ENCODE measurements around the gene MNT. TPM values are rescaled to one million over a fixed set of nuclear protein-coding genes. Genes with fewer than 3 reads are reported as not detected.

MNT gene
- total and polyA plus RNA-seq, 9 of the 15 experiments (the other 6 are each of a cell fraction or from before 2014, with no cell fraction given), result 0.18 to 23.8 (median 5.3) TPM

GRCh38 chr17:2433696-2434095 lies 32.8 kb upstream of the MNT start:
- FAIRE-seq (no peak), ATAC-seq (no peak), DNase-seq (ENCODE audit: extremely low read depth in 1 of 4, low spot score in 3 of 4) (no peak)
- no peak overlapping the region for H2AFZ ChIP-seq (ENCODE audit: low read depth, low read length)
- ChIA-PET CTCF (ENCODE audit: low intra/inter-chr PET ratio) (no interaction called here), POLR2A (interaction anchor here (0.7 kb wide), 1 partner anchor 11 kb away, joined by 4 read pairs; no protein-coding TSS in a partner anchor)
- peaks cover 56% of the 10 kb centered on the region for H3K36me3 ChIP-seq (ENCODE audit: control insufficient read depth, insufficient read depth, low read length)
- no peak overlapping the region for H3K4me2 ChIP-seq (ENCODE audit: insufficient read depth, low read length)
- H3K27ac ChIP-seq (ENCODE audit: extremely low read depth, low read depth, low read length), result no peak overlapping the region
- intact Hi-C loops (cut with micrococcal nuclease), result no loop called here
- no peaks in the 10 kb centered on the region for H3K79me2 ChIP-seq (ENCODE audit: control insufficient read depth, insufficient read depth, low read length)
- H3K9me3 ChIP-seq (replicated peaks; ENCODE audit: control insufficient read depth, insufficient read depth, low read depth, low read length), result no peaks in the 10 kb centered on the region
- no peaks in the 10 kb centered on the region for H4K20me1 ChIP-seq (replicated peaks; ENCODE audit: control insufficient read depth, insufficient read depth, low read length)
- H3K27me3 ChIP-seq (ENCODE audit: control insufficient read depth in 2 of 2, insufficient read depth in 2 of 2, low read length in 2 of 2), result no peaks in the 10 kb centered on the region
- no peaks in the 10 kb centered on the region for H3K9me1 ChIP-seq (ENCODE audit: control insufficient read depth, insufficient read depth, low read length)
- 80% methylated on average over 11 of the region's 11 CpGs for WGBS (ENCODE audit: insufficient coverage, low coverage, missing lambda C conversion rate)
- no peak overlapping the region for H3K9ac ChIP-seq (ENCODE audit: insufficient read depth in 1 of 2, low read depth in 2 of 2, low read length in 2 of 2)
- no peak for TF ChIP-seq ZNF75A (CRISPR knock-in tag; IDR thresholded peaks at IDR 0.05)
- TF ChIP-seq E2F8 (IDR thresholded peaks at IDR 0.05; ENCODE audit: low read depth, partially characterized antibody), result no peak
- TF ChIP-seq NCOA6 (IDR thresholded peaks at IDR 0.05), result no peak
- no peak overlapping the region for H3K4me3 ChIP-seq
- no TSS peak for BruUV-seq (replicated peaks)
- in situ Hi-C loops (cut with MboI), result no loop called here
- H3K4me1 ChIP-seq (replicated peaks in 1 of 2; ENCODE audit: control insufficient read depth in 2 of 2, insufficient read depth in 2 of 2, low read length in 2 of 2), result peaks cover 0 to 5% of the 10 kb centered on the region in 2 experiments; a peak in 2 of 5 replicates

- DNase-seq (ENCODE audit: extremely low read depth in 1 of 4, low spot score in 3 of 4) (no peak), ATAC-seq (no peak), FAIRE-seq (no peak)
- Histone ChIP-seq H2AFZ (ENCODE audit: low read depth, low read length) (no peak overlapping the region), H3K27me3 (ENCODE audit: control insufficient read depth in 2 of 2, insufficient read depth in 2 of 2, low read length in 2 of 2) (no peaks in the 10 kb centered on the region), H3K9me3 (replicated peaks; ENCODE audit: control insufficient read depth, insufficient read depth, low read depth, low read length) (no peaks in the 10 kb centered on the region), H3K27ac (ENCODE audit: extremely low read depth, low read depth, low read length) (no peak overlapping the region), H3K36me3 (ENCODE audit: control insufficient read depth, insufficient read depth, low read length) (peaks cover 21% of the 10 kb centered on the region; the same call in 1 of the 3 replicates), H3K4me1 (replicated peaks in 1 of 2; ENCODE audit: control insufficient read depth in 2 of 2, insufficient read depth in 2 of 2, low read length in 2 of 2) (no peaks in the 10 kb centered on the region), H3K4me3 (no peak overlapping the region), H3K4me2 (ENCODE audit: insufficient read depth, low read length) (no peak overlapping the region), H3K79me2 (ENCODE audit: control insufficient read depth, insufficient read depth, low read length) (no peaks in the 10 kb centered on the region), H3K9ac (ENCODE audit: insufficient read depth in 1 of 2, low read depth in 2 of 2, low read length in 2 of 2) (no peak overlapping the region), H4K20me1 (replicated peaks; ENCODE audit: control insufficient read depth, insufficient read depth, low read length) (no peaks in the 10 kb centered on the region), H3K9me1 (ENCODE audit: control insufficient read depth, insufficient read depth, low read length) (no peaks in the 10 kb centered on the region)
- ChIA-PET CTCF (ENCODE audit: low intra/inter-chr PET ratio) (no interaction called here), POLR2A (interaction anchor here (2.0 kb wide), 1 partner anchor 12 kb away, joined by 4 read pairs; no protein-coding TSS in a partner anchor)
- in situ Hi-C loops (cut with MboI) (no loop called here), intact Hi-C loops (cut with micrococcal nuclease) (no loop called here)
- WGBS (ENCODE audit: insufficient coverage, low coverage, missing lambda C conversion rate), result 100% methylated on average over 1 of the region's 1 CpG
- TF ChIP-seq ILK (tag; IDR thresholded peaks at IDR 0.05; ENCODE audit: borderline replicate concordance, low read depth), result no peak
- no TSS peak for BruUV-seq (replicated peaks)
Measured at GRCh38 chr17:2427910-2428309, 27.1 kb upstream of the MNT start.

Data from K562 (cell line).